ENCODE results near the gene SMIM27. TPM values are rescaled to one million over a fixed set of nuclear protein-coding genes. Genes with fewer than 3 reads are reported as not detected.

SMIM27 gene
- total and polyA plus RNA-seq, 2 experiments from 2014 or later: 3.4 to 106 TPM

GRCh38 chr9:32558408-32558934 is 6.3 kb downstream of the SMIM27 start:
- TF ChIP-seq CREB1 (CRISPR knock-in tag; IDR thresholded peaks at IDR 0.05; ENCODE audit: low read depth) (no peak), ETS1 (IDR thresholded peaks at IDR 0.05) (no peak), CTCF (conservative IDR thresholded peaks at IDR 0.05; ENCODE audit: low read depth in 2 of 2) (no peak), EZH2phosphoT487 (IDR thresholded peaks at IDR 0.05; ENCODE audit: unreplicated experiment) (no peak), ZNF462 (CRISPR knock-in tag; IDR thresholded peaks at IDR 0.05) (no peak), STAT1 (IDR thresholded peaks at IDR 0.05; ENCODE audit: unreplicated experiment) (no peak), ZNF114 (CRISPR knock-in tag; IDR thresholded peaks at IDR 0.05) (no peak), NANOG (IDR thresholded peaks at IDR 0.05; ENCODE audit: borderline replicate concordance) (no peak), POLR2AphosphoS5 (IDR thresholded peaks at IDR 0.05; ENCODE audit: low read depth) (no peak)
- no peak overlapping the region for H3K4me2 ChIP-seq
- Mint-ChIP-seq H3K9me3 (no peaks in the 10 kb centered on the region), H3K27me3 (ENCODE audit: insufficient read depth, low read depth, poor library complexity) (peaks cover under 1% of the 10 kb centered on the region), H3K27ac (no peak overlapping the region), H3K4me3 (no peak overlapping the region), H3K4me1 (no peaks in the 10 kb centered on the region), H3K36me3 (ENCODE audit: low read depth) (no peaks in the 10 kb centered on the region)
- H3K27me3 ChIP-seq (ENCODE audit: insufficient read depth): no peaks in the 10 kb centered on the region
- H2AFZ ChIP-seq: no peak overlapping the region
- H4K20me1 ChIP-seq (replicated peaks; ENCODE audit: insufficient read depth): no peaks in the 10 kb centered on the region; the same call in 1 of the 2 replicates
- ATAC-seq (no peak), DNase-seq (ENCODE audit: low spot score) (no peak)
- no peak overlapping the region for H3K4me3 ChIP-seq
- H3K4me1 ChIP-seq (ENCODE audit: insufficient read depth): no peaks in the 10 kb centered on the region
- no peaks in the 10 kb centered on the region for H3K9me2 ChIP-seq (ENCODE audit: insufficient read depth)
- peaks cover 31% of the 10 kb centered on the region for H3K79me2 ChIP-seq (replicated peaks; ENCODE audit: insufficient read depth)
- no peaks in the 10 kb centered on the region for H3F3A ChIP-seq (replicated peaks; ENCODE audit: low read depth)
- no peaks in the 10 kb centered on the region for H3K36me3 ChIP-seq (ENCODE audit: insufficient read depth)
- no peak overlapping the region for H3K27ac ChIP-seq (ENCODE audit: low read depth)

Data from GM23338 (cell line).